ENCODE results near the gene POPDC2.
"Not testable (repeated sequence)": the region's sequence is repeated elsewhere in the genome, so short reads cannot be mapped to it uniquely, and the experiment has no call there.

POPDC2 gene

GRCh38 chr3:119660474-119661440 lies at the start of gene POPDC2:
POPDC2 (minus strand) TSS chr3:119660589; CDS start chr3:119660423, 166 bp downstream.
- DNase-seq, result no peak

- no peak for DNase-seq
Measured at GRCh38 chr3:119703820-119704531, 43.6 kb upstream of the POPDC2 start.

GRCh38 chr3:119702530-119703527 lies 42.4 kb upstream of the POPDC2 start, which contains the start of gene CFAP91:
CFAP91 (plus strand) TSS chr3:119703022; CDS start chr3:119703099, 77 bp downstream.
- peak; percentile 76 for DNase-seq

GRCh38 chr3:119700920-119701734 lies 40.7 kb upstream of the POPDC2 start:
- no peak for DNase-seq

- DNase-seq, result no peak
Measured at GRCh38 chr3:119700269-119700919, 40.0 kb upstream of the POPDC2 start.

GRCh38 chr3:119697394-119697793 lies 37.0 kb upstream of the POPDC2 start:
- DNase-seq, result no peak

GRCh38 chr3:119695480-119695879 lies 35.1 kb upstream of the POPDC2 start:
- DNase-seq, result no peak

GRCh38 chr3:119690043-119690656 lies 29.8 kb upstream of the POPDC2 start:
- no peak for DNase-seq

- DNase-seq, result no peak
Measured at GRCh38 chr3:119683421-119683820, 23.0 kb upstream of the POPDC2 start.

GRCh38 chr3:119681279-119681678 lies 20.9 kb upstream of the POPDC2 start:
- DNase-seq, result no peak

GRCh38 chr3:119679874-119680273 lies 19.5 kb upstream of the POPDC2 start:
- no peak for DNase-seq

GRCh38 chr3:119678209-119678608 lies 17.8 kb upstream of the POPDC2 start:
- not testable (repeated sequence) for DNase-seq

- no peak for DNase-seq
Measured at GRCh38 chr3:119677641-119677934, 17.2 kb upstream of the POPDC2 start.

GRCh38 chr3:119676771-119677640 lies 16.6 kb upstream of the POPDC2 start, which contains the start of gene COX17:
COX17 (minus strand) TSS chr3:119677406; CDS start chr3:119677310, 96 bp downstream.
- peak; percentile 95 for DNase-seq

- no peak for DNase-seq
Measured at GRCh38 chr3:119676020-119676419, 15.6 kb upstream of the POPDC2 start.

- no peak for DNase-seq
Measured at GRCh38 chr3:119675188-119675874, 14.9 kb upstream of the POPDC2 start.

- no peak for DNase-seq
Measured at GRCh38 chr3:119673875-119674274, 13.5 kb upstream of the POPDC2 start.

GRCh38 chr3:119672776-119673175 lies 12.4 kb upstream of the POPDC2 start:
- no peak for DNase-seq

Data from activated CD4-positive, alpha-beta T cell treated with anti-CD3 and anti-CD28 coated beads, Interleukin-2, amount 50 U/mL, for 1 hour (primary cell).